K562 (cell line): ENCODE data around the gene SORCS2. TPM values are rescaled to one million over a fixed set of nuclear protein-coding genes. Genes with fewer than 3 reads are reported as not detected.

Experiments used
- ATAC-seq: fragments of 200-7000 bp; cut with Tn5 transposase; 3 replicates; pipeline ENCODE4 v1.9.1; 2020; ENCODE audit warnings: moderate library complexity
- BruUV-seq: library from RNA; stranded (reverse); fragments of 400-500 nt; replicated peaks from 2 replicates; lab custom pipeline; 2021; lab: Mats Ljungman, UMichigan
- CTCF ChIA-PET: fragments of 300-600 bp; formaldehyde crosslinking; extraction: SDS; loops from one replicate; lab custom pipeline; 2021; ENCODE audit warnings: low intra/inter-chr PET ratio; lab: Yijun Ruan, JAX
- POLR2A ChIA-PET: fragments of 300-600, 350-650 bp; sonication (Branson Sonifier 250); formaldehyde crosslinking; extraction: SDS; loops from one replicate; lab custom pipeline; 2021; ENCODE audit warnings: antibody characterized with exemption, inconsistent platforms; lab: Yijun Ruan, JAX
- DNase-seq, 4 experiments: peaks; one replicate each; pipeline versions ENCODE4 v3.0.0 to v3.0.0-alpha.2; 2011 to 2018; ENCODE audit warnings: low spot score in 3 of 4, mixed read lengths in 3 of 4; ENCODE audit errors: extremely low read depth in 1 of 4
- FAIRE-seq: peaks from 2 replicates; lab custom pipeline; 2011; peaks lifted over from hg19 to GRCh38; lab: Jason Lieb, UNC
- H2AFZ ChIP-seq: 2 replicates; pipeline ENCODE4 v1.6.0; 2011; ENCODE audit warnings: low read depth, low read length, control low read depth, inconsistent platforms
- H3K27ac ChIP-seq: fragments of 200-600 bp; 3 replicates; pipeline ENCODE4 v1.8.0; 2011; ENCODE audit warnings: low read depth, mild to moderate bottlenecking, control low read depth, inconsistent platforms, low read length, moderate library complexity, mixed read lengths; ENCODE audit errors: extremely low read depth
- H3K27me3 ChIP-seq, 2 experiments: fragments of 300-600 bp in 1 of 2; 2 replicates in 1 of 2; 3 replicates in 1 of 2; pipeline versions ENCODE4 v1.6.0 to v1.8.0; 2011; ENCODE audit warnings: inconsistent platforms in 2 of 2, low read length in 2 of 2, mild to moderate bottlenecking in 1 of 2, mixed read lengths in 1 of 2, moderate library complexity in 1 of 2; ENCODE audit not compliant: control insufficient read depth in 2 of 2, insufficient read depth in 2 of 2
- H3K36me3 ChIP-seq: fragments of 300-600 bp; 3 replicates; pipeline ENCODE4 v1.8.0; 2011; ENCODE audit warnings: mild to moderate bottlenecking, low read length, inconsistent platforms; ENCODE audit not compliant: control insufficient read depth, insufficient read depth
- H3K4me1 ChIP-seq, 2 experiments: fragments of 200-600 bp in 1 of 2; replicated peaks in 1 of 2; 2 replicates in 1 of 2; 3 replicates in 1 of 2; pipeline versions ENCODE4 v1.5.1 to v1.8.0; 2011; ENCODE audit warnings: inconsistent platforms in 2 of 2, low read length in 2 of 2, mild to moderate bottlenecking in 1 of 2, mixed read lengths in 1 of 2, moderate library complexity in 1 of 2; ENCODE audit not compliant: control insufficient read depth in 2 of 2, insufficient read depth in 2 of 2
- H3K4me2 ChIP-seq: 2 replicates; pipeline ENCODE4 v1.6.1; 2011; ENCODE audit warnings: low read length, control low read depth, inconsistent platforms, mixed read lengths; ENCODE audit not compliant: insufficient read depth
- H3K4me3 ChIP-seq: fragments of 200-600 bp; sonication (generic), shearing (Covaris generic); 2 replicates; pipeline ENCODE4 v1.5.1; 2016; ENCODE audit warnings: control low read depth, inconsistent platforms
- H3K79me2 ChIP-seq: fragments of 200-600 bp; 3 replicates; pipeline ENCODE4 v1.8.0; 2011; ENCODE audit warnings: low read length, inconsistent platforms; ENCODE audit not compliant: control insufficient read depth, insufficient read depth
- H3K9ac ChIP-seq, 2 experiments: 2 replicates each; pipeline versions ENCODE4 v1.6.0 to v1.6.1; 2011; ENCODE audit warnings: low read depth in 2 of 2, low read length in 2 of 2, control low read depth in 1 of 2, inconsistent platforms in 1 of 2, mild to moderate bottlenecking in 1 of 2, mixed read lengths in 1 of 2; ENCODE audit not compliant: insufficient read depth in 1 of 2
- H3K9me1 ChIP-seq: one replicate; pipeline ENCODE4 v1.6.0; 2011; ENCODE audit warnings: inconsistent platforms, mild to moderate bottlenecking, low read length, moderate library complexity; ENCODE audit not compliant: control insufficient read depth, insufficient read depth
- H3K9me3 ChIP-seq: replicated peaks from 2 replicates; pipeline ENCODE4 v1.5.1; 2011; ENCODE audit warnings: low read depth, low read length, inconsistent platforms; ENCODE audit not compliant: control insufficient read depth, insufficient read depth
- H4K20me1 ChIP-seq: replicated peaks from 2 replicates; pipeline ENCODE4 v1.6.1; 2011; ENCODE audit warnings: low read length, inconsistent platforms, mixed read lengths; ENCODE audit not compliant: control insufficient read depth, insufficient read depth
- CBFA2T3 ChIP-seq: fragments of 450-650 bp; IDR thresholded peaks from 2 replicates; pipeline ENCODE4 v1.6.1; 2017
- CCAR2 ChIP-seq: fragments of 200-400 bp; formaldehyde crosslinking; IDR thresholded peaks from 2 replicates; pipeline ENCODE4 v1.6.1; 2017; ENCODE audit warnings: mild to moderate bottlenecking, low read depth, low read length
- CEBPB ChIP-seq: fragments of 450-650 bp; IDR thresholded peaks from 2 replicates; pipeline ENCODE4 v1.6.1; 2016; ENCODE audit warnings: missing genetic modification characterization, missing compliant biosample characterization
- COPS2 ChIP-seq: fragments of 450-650 bp; conservative IDR thresholded peaks from 2 replicates; pipeline ENCODE4 v1.6.1; 2016; ENCODE audit warnings: mild to moderate bottlenecking, moderate library complexity
- GMEB1 ChIP-seq: fragments of 250-450 bp; sonication (Bioruptor Pico); IDR thresholded peaks from 2 replicates; pipeline ENCODE4 v1.4.0; 2020; ENCODE audit warnings: mild to moderate bottlenecking
- HIVEP1 ChIP-seq: fragments of 250-450 bp; sonication (Bioruptor Pico); IDR thresholded peaks from 2 replicates; pipeline ENCODE4 v1.4.0; 2020; ENCODE audit warnings: mild to moderate bottlenecking
- PPARD ChIP-seq: fragments of 250-450 bp; sonication (Bioruptor Pico); IDR thresholded peaks from 2 replicates; pipeline ENCODE4 v1.8.0; 2022; ENCODE audit warnings: inconsistent platforms, mild to moderate bottlenecking, moderate library complexity
- SP1 ChIP-seq: sonication (generic); formaldehyde crosslinking; IDR thresholded peaks from 2 replicates; pipeline ENCODE4 v1.8.1; 2022; ENCODE audit warnings: mild to moderate bottlenecking, missing genetic modification reagents
- STAT5B ChIP-seq: fragments of 250-450 bp; sonication (Bioruptor Pico); IDR thresholded peaks from 2 replicates; pipeline ENCODE4 v1.8.0; 2021; ENCODE audit warnings: mild to moderate bottlenecking, inconsistent platforms
- ZBTB34 ChIP-seq: fragments of 250-450 bp; sonication (Bioruptor Pico); IDR thresholded peaks from 2 replicates; pipeline ENCODE4 v1.8.0; 2021; ENCODE audit warnings: mild to moderate bottlenecking, moderate library complexity
- ZNF384 ChIP-seq: IDR thresholded peaks from 2 replicates; pipeline ENCODE4 v1.6.1; 2012; ENCODE audit warnings: low read depth, low read length, improper control_type of control experiment
- ZNF696 ChIP-seq: fragments of 250-450 bp; sonication (Bioruptor Pico); conservative IDR thresholded peaks from 2 replicates; pipeline ENCODE4 v1.4.0; 2020; ENCODE audit warnings: mild to moderate bottlenecking, moderate library complexity
- ZNF780A ChIP-seq: fragments of 250-450 bp; sonication (Bioruptor Pico); IDR thresholded peaks from 2 replicates; pipeline ENCODE4 v1.5.0; 2021; ENCODE audit warnings: mild to moderate bottlenecking
- WGBS: fragments of 100-300 bp; shearing (Covaris generic); methylation state at CpG from one replicate; pipeline ENCODE4 v1.1.6; 2016; ENCODE audit warnings: low coverage, mixed read lengths; ENCODE audit not compliant: insufficient coverage; ENCODE audit errors: missing lambda C conversion rate; 5-methylcytosine and 5-hydroxymethylcytosine counted together
- in situ Hi-C: fragments of 300-500 bp; cut with MboI; formaldehyde crosslinking; loops from 4 replicates; pipeline ENCODE4 v1.15.0; 2018; ENCODE audit warnings: inconsistent platforms, mixed read lengths
- intact Hi-C: fragments of 100-400 bp; cut with micrococcal nuclease; formaldehyde crosslinking; loops from 2 replicates; pipeline ENCODE4 v1.14.2; 2022
- polyA plus RNA-seq, 8 experiments: library from polyadenylated mRNA; depleted of rRNA in 4 of 8; stranded (reverse) in 5 of 8; unstranded in 3 of 8; fragments of >200 nt; fragmentation: Nextera tagmentation in 2 of 8; fragmentation: Illumina TruSeq in 1 of 8; extraction: Ambion mirVana in 2 of 8; extraction: Trizol in 1 of 8; gene quantifications; 2 replicates each; pipeline versions ENCODE4 v1.2.1 to v1.2.3, GENCODE V29; 2011 to 2014; ENCODE audit warnings: inconsistent platforms in 1 of 8, missing spikeins in 1 of 8
- total RNA-seq, 7 experiments: library from RNA; depleted of rRNA in 6 of 7; stranded (reverse); fragments of >200 nt in 6 of 7; fragmentation: Illumina TruSeq in 2 of 7; extraction: Trizol in 2 of 7; gene quantifications; 2 replicates each; pipeline versions ENCODE4 v1.2.1 to v1.2.3, GENCODE V29; 2011 to 2021; ENCODE audit warnings: low replicate concordance in 1 of 7

SORCS2 gene
- total and polyA plus RNA-seq, 9 of the 15 experiments (the other 6 are each of a cell fraction or from before 2014, with no cell fraction given): not detected

DNA sequence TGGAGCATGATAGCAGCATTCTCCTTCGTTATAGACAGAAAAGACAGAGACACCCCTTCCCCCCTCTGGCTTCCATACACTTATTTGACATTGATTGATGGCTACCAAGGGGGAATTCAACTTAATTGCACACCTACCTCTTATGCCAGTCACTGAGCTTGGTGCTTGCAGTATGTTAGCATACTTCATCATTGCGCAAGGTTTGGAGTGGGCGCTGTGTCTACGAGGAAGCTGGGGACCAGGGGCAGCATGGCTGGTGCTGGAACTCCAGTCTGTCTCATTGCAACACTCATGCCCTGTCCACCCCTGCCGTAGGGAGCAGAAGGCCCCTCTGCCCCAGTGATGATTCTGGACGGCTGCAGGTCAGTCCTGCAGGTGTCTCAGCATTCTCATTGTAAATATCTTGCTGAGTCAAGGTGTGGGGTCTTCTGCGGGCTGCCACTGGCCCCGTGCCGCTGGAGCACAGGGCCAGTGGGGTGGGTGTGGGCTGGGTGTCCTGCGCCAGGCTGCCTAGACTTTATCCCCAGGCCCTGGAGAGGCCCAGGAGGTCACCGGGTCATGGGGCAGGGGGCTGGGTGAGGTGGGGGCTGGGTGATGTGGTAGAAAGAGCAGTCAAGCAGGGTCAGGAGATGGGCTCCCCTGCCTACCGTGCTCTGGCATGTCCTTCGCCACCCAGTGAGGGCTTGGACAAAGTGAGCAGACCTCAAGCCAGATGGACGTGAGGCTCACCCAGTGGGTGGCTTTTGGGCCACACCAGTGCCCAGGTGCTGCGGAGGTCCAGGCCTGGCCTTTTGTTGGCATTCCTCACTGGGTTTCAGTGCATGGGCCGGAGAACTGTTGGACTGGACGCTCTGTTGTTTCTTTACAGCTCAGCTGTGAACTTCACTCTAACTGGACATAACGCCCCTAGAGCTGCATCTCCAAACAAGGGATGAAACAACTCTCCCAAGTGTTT, 156.9 kb downstream of the SORCS2 start:
- in situ Hi-C loops: no loop called here
- DNase-seq: no peak
- no TSS peak for BruUV-seq
- Histone ChIP-seq H3K36me3 (no peaks in the 10 kb centered on the region), H3K27ac (no peak overlapping the region), H3K9ac (no peak overlapping the region), H3K9me3 (no peaks in the 10 kb centered on the region), H2AFZ (no peak overlapping the region), H3K9me1 (no peaks in the 10 kb centered on the region), H3K79me2 (no peaks in the 10 kb centered on the region), H3K27me3 (peaks cover 0 to 7% of the 10 kb centered on the region in 2 experiments; a peak in 1 of 5 replicates), H3K4me2 (no peak overlapping the region), H4K20me1 (no peaks in the 10 kb centered on the region), H3K4me3 (no peak overlapping the region), H3K4me1 (no peaks in the 10 kb centered on the region)
- ChIA-PET CTCF (no interaction called here), POLR2A (no interaction called here)
- 5% methylated on average over 17 of the region's 18 CpGs for WGBS
- ATAC-seq: no peak
- TF ChIP-seq HIVEP1 (no peak), CEBPB (peak; percentile 31; the same call in 1 of the 2 replicates)
- no peak for FAIRE-seq
- intact Hi-C loops: no loop called here

GRCh38 chr4:7350396-7350795, 158.1 kb downstream of the SORCS2 start:
- in situ Hi-C loops (no loop called here), intact Hi-C loops (no loop called here)
- no peak overlapping the region for H3K4me3 ChIP-seq
- ATAC-seq: no peak
- H3K9me3 ChIP-seq: no peaks in the 10 kb centered on the region
- H3K4me1 ChIP-seq: no peaks in the 10 kb centered on the region
- 0% methylated on average over 5 of the region's 6 CpGs for WGBS
- H4K20me1 ChIP-seq: no peaks in the 10 kb centered on the region
- no peak overlapping the region for H3K9ac ChIP-seq
- H3K9me1 ChIP-seq: no peaks in the 10 kb centered on the region
- H3K27ac ChIP-seq: no peak overlapping the region
- H3K79me2 ChIP-seq: no peaks in the 10 kb centered on the region
- FAIRE-seq: no peak
- peaks cover 0 to 6% of the 10 kb centered on the region in 2 experiments; a peak in 1 of 5 replicates for H3K27me3 ChIP-seq
- no TSS peak for BruUV-seq
- no peak for DNase-seq
- H3K36me3 ChIP-seq: no peaks in the 10 kb centered on the region
- ChIA-PET CTCF (no interaction called here), POLR2A (no interaction called here)
- no peak overlapping the region for H3K4me2 ChIP-seq
- H2AFZ ChIP-seq: no peak overlapping the region
- TF ChIP-seq CBFA2T3: no peak
- no peak for TF ChIP-seq ZNF696 (CRISPR knock-in tag)
- no peak for TF ChIP-seq ZNF384
- TF ChIP-seq GMEB1 (CRISPR knock-in tag): no peak
- TF ChIP-seq ZBTB34: no peak
- TF ChIP-seq CCAR2: no peak
- no peak for TF ChIP-seq ZNF780A (CRISPR knock-in tag)
- TF ChIP-seq PPARD (CRISPR knock-in tag): no peak
- TF ChIP-seq STAT5B (CRISPR knock-in tag): no peak
- no peak for TF ChIP-seq COPS2
- no peak for TF ChIP-seq SP1 (CRISPR knock-in tag)
